SK-N-SH (cell line): Measurements from ENCODE around the gene XAB2. TPM values are rescaled to one million over a fixed set of nuclear protein-coding genes. Genes with fewer than 3 reads are reported as not detected.
"Not testable (repeated sequence)": the region's sequence is repeated elsewhere in the genome, so short reads cannot be mapped to it uniquely, and the experiment has no call there.

Experiments used
- CTCF ChIA-PET: fragments of 300-600, 350-600 bp; formaldehyde crosslinking; extraction: SDS; loops from one replicate; lab custom pipeline; 2021; lab: Yijun Ruan, JAX
- POLR2A ChIA-PET: fragments of 350-600 bp; sonication (Branson Sonifier 250); formaldehyde crosslinking; extraction: SDS; loops from one replicate; lab custom pipeline; 2020; ENCODE audit warnings: antibody characterized with exemption, inconsistent platforms; lab: Yijun Ruan, JAX
- DNase-seq: peaks from one replicate; pipeline ENCODE4 v3.0.0; 2012
- H2AFZ ChIP-seq: fragments of 200-600 bp; sonication (generic); 2 replicates; pipeline ENCODE4 v1.8.1; 2016; ENCODE audit warnings: antibody characterized with exemption, mild to moderate bottlenecking, low read depth
- H3F3A ChIP-seq: fragments of 200-600 bp; sonication (generic); replicated peaks from 2 replicates; pipeline ENCODE3; 2016; ENCODE audit warnings: antibody characterized with exemption, mild to moderate bottlenecking; ENCODE audit not compliant: insufficient read depth
- H3K27ac ChIP-seq, 2 experiments: fragments of 200-500 bp in 1 of 2; fragments of 200-600 bp in 1 of 2; sonication (Bioruptor generic) in 1 of 2; sonication (generic), shearing (Covaris generic) in 1 of 2; 2 replicates each; pipeline versions ENCODE4 v1.5.1 to v1.6.1; 2014 to 2016; ENCODE audit warnings: low read depth in 2 of 2, inconsistent platforms in 1 of 2, low read length in 1 of 2, mild to moderate bottlenecking in 1 of 2, mixed read lengths in 1 of 2
- H3K27me3 ChIP-seq: fragments of 200-600 bp; sonication (generic), shearing (Covaris generic); 2 replicates; pipeline ENCODE4 v1.6.1; 2016; ENCODE audit warnings: mixed run types; ENCODE audit not compliant: insufficient read depth
- H3K36me3 ChIP-seq, 2 experiments: fragments of 200-500 bp in 1 of 2; fragments of 200-600 bp in 1 of 2; sonication (Bioruptor generic) in 1 of 2; sonication (generic) in 1 of 2; replicated peaks in 1 of 2; 2 replicates each; pipeline versions ENCODE3 to v1.5.1; 2014 to 2016; ENCODE audit warnings: low read length in 1 of 2, mild to moderate bottlenecking in 1 of 2; ENCODE audit not compliant: insufficient read depth in 2 of 2, control insufficient read depth in 1 of 2
- H3K4me1 ChIP-seq, 2 experiments: fragments of 200-500 bp in 1 of 2; fragments of 200-600 bp in 1 of 2; sonication (Bioruptor generic) in 1 of 2; sonication (generic), shearing (Covaris generic) in 1 of 2; 2 replicates each; pipeline versions ENCODE4 v1.5.1 to v1.6.1; 2014 to 2016; ENCODE audit warnings: low read depth in 1 of 2, low read length in 1 of 2, mixed run types in 1 of 2; ENCODE audit not compliant: insufficient read depth in 2 of 2, control insufficient read depth in 1 of 2
- H3K4me2 ChIP-seq: fragments of 200-600 bp; sonication (generic), shearing (Covaris generic); 2 replicates; pipeline ENCODE4 v1.6.1; 2017; ENCODE audit warnings: mixed run types
- H3K4me3 ChIP-seq, 2 experiments: fragments of 200-500 bp in 1 of 2; fragments of 200-600 bp in 1 of 2; sonication (Bioruptor generic) in 1 of 2; sonication (generic), shearing (Covaris generic) in 1 of 2; 2 replicates each; pipeline versions ENCODE4 v1.5.1 to v1.8.1; 2014 to 2016; ENCODE audit warnings: low read depth in 2 of 2, inconsistent platforms in 1 of 2, low read length in 1 of 2, mild to moderate bottlenecking in 1 of 2, mixed read lengths in 1 of 2, moderate library complexity in 1 of 2
- H3K79me2 ChIP-seq: fragments of 200-600 bp; sonication (generic); 2 replicates; pipeline ENCODE4 v1.8.1; 2017; ENCODE audit warnings: mild to moderate bottlenecking; ENCODE audit not compliant: insufficient read depth
- H3K9ac ChIP-seq: fragments of 200-600 bp; sonication (generic); 2 replicates; pipeline ENCODE4 v1.6.1; 2017; ENCODE audit warnings: mixed run types
- H3K9me2 ChIP-seq: fragments of 200-600 bp; sonication (generic); 2 replicates; pipeline ENCODE4 v1.6.1; 2017; ENCODE audit warnings: mixed run types
- H3K9me3 ChIP-seq: fragments of 200-600 bp; sonication (generic); 2 replicates; pipeline ENCODE4 v1.6.1; 2017; ENCODE audit warnings: mixed run types, mild to moderate bottlenecking, moderate library complexity
- H4K20me1 ChIP-seq: fragments of 200-600 bp; sonication (generic); 2 replicates; pipeline ENCODE4 v1.6.1; 2017; ENCODE audit warnings: mild to moderate bottlenecking, mixed run types; ENCODE audit not compliant: insufficient read depth
- EZH2phosphoT487 ChIP-seq: fragments of 200-600 bp; sonication (generic); IDR thresholded peaks from 2 replicates; pipeline ENCODE4 v1.6.1; 2017; ENCODE audit warnings: low read depth, mixed run types, mild to moderate bottlenecking, antibody characterized with exemption, moderate library complexity, borderline replicate concordance
- FOSL2 ChIP-seq: IDR thresholded peaks from 2 replicates; pipeline ENCODE4 v1.4.0; 2012; ENCODE audit warnings: low read depth, mild to moderate bottlenecking, moderate library complexity, borderline replicate concordance
- FOXM1 ChIP-seq: IDR thresholded peaks from 2 replicates; pipeline ENCODE4 v1.4.0; 2012; ENCODE audit warnings: low read depth, mild to moderate bottlenecking
- GABPA ChIP-seq: IDR thresholded peaks from 2 replicates; pipeline ENCODE4 v1.4.0; 2012; ENCODE audit warnings: low read depth, mild to moderate bottlenecking
- MEF2A ChIP-seq: IDR thresholded peaks from 2 replicates; pipeline ENCODE4 v1.4.0; 2012; ENCODE audit warnings: low read depth, borderline replicate concordance
- MXI1 ChIP-seq: IDR thresholded peaks from 2 replicates; pipeline ENCODE4 v1.6.1; 2012; ENCODE audit warnings: mild to moderate bottlenecking, low read depth, low read length, improper control_type of control experiment
- NRF1 ChIP-seq: IDR thresholded peaks from 2 replicates; pipeline ENCODE4 v1.6.1; 2012; ENCODE audit warnings: low read depth, mild to moderate bottlenecking, low read length
- RAD21 ChIP-seq: IDR thresholded peaks from 2 replicates; pipeline ENCODE4 v1.6.1; 2012; ENCODE audit warnings: mild to moderate bottlenecking, low read length
- RFX5 ChIP-seq: IDR thresholded peaks from 2 replicates; pipeline ENCODE4 v1.6.1; 2012; ENCODE audit warnings: mild to moderate bottlenecking, improper control_type of control experiment, low read length
- YY1 ChIP-seq: IDR thresholded peaks from 2 replicates; pipeline ENCODE4 v1.4.0; 2012; ENCODE audit warnings: low read depth, mild to moderate bottlenecking
- WGBS: methylation state at CpG from one replicate; pipeline ENCODE4 v1.1.6; 2017; ENCODE audit warnings: low lambda C conversion rate; 5-methylcytosine and 5-hydroxymethylcytosine counted together
- polyA plus RNA-seq, 3 experiments: library from polyadenylated mRNA; depleted of rRNA; stranded (reverse); fragments of >200 nt; gene quantifications; 2 replicates each; pipeline ENCODE4 v1.2.3, GENCODE V29; 2012
- TF ChIP-seq, protein P1 (sequence below): IDR thresholded peaks from 2 replicates; pipeline ENCODE4 v1.4.0; 2012; ENCODE audit warnings: low read depth
- TF ChIP-seq, protein P2 (sequence below): fragments of 200-600 bp; sonication (generic); IDR thresholded peaks from 2 replicates; pipeline ENCODE4 v1.6.1; 2017; ENCODE audit warnings: antibody characterized with exemption, mild to moderate bottlenecking, moderate library complexity
- TF ChIP-seq, protein P3 (sequence below): fragments of 150-350 bp; IDR thresholded peaks from 2 replicates; pipeline ENCODE4 v1.6.1; 2016; ENCODE audit warnings: mild to moderate bottlenecking, low read depth, low read length
- TF ChIP-seq, protein P4 (sequence below): fragments of 150-350 bp; IDR thresholded peaks from 2 replicates; pipeline ENCODE4 v1.6.1; 2017; ENCODE audit warnings: antibody characterized with exemption, low read length, low read depth, borderline replicate concordance

The XAB2 gene
- polyA plus RNA-seq, 1 of the 3 experiments (the other 2 are of a cell fraction), result 43.3 TPM

DNA sequence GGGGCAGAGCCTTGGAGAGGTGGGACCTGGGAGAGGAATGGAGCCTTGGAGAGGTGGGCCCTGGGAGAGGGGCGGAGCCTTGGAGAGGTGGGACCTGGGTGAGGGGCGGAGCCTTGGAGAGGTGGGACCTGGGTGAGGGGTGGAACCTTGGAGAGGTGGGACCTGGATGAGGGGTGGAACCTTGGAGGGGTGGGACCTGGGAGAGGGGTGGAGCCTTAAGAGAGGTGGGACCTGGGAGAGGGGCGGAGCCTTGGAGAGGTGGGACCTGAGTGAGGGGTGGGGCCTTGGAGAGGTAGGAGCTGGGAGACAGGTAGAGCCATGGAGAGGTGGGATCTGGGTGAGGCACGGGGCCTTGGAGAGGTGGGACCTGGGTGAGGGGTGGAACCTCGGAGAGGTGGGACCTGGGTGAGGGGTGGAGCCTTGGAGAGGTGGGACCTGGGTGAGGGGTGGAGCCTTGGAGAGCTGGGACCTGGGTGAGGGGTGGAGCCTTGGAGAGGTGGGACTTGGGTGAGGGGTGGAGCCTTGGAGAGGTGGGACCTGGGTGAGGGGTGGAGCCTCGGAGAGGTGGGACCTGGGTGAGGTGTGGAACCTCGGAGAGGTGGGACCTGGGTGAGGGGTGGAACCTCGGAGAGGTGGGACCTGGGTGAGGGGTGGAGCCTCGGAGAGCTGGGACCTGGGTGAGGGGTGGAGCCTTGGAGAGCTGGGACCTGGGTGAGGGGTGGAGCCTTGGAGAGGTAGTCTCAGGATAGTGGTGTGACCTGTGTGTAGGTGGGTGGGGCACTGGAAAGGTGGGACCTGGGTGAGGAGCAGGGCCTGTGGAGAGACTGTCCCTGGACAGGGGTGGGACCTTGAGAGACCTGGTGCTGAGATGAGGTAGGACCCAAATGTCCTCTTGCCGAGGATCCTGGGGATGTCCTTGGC lies 14.5 kb upstream of the XAB2 start:
- POLR2A ChIA-PET, result interaction anchor here (1.2 kb wide), 1 partner anchor 14 kb away, joined by 5 read pairs; the partner anchor contains the start of genes PET100 and XAB2
- H3K9ac ChIP-seq, H3K4me3 ChIP-seq, H2AFZ ChIP-seq, H3K4me1 ChIP-seq, H3F3A ChIP-seq, H3K9me2 ChIP-seq, H3K79me2 ChIP-seq, H3K36me3 ChIP-seq, H4K20me1 ChIP-seq, H3K27ac ChIP-seq, H3K4me2 ChIP-seq, H3K9me3 ChIP-seq: not testable (repeated sequence)
- CTCF ChIA-PET, result interaction anchor here (0.8 to 1.6 kb wide), 4 partner anchors 8 to 157 kb away, joined by 3 to 8 read pairs (median 5); partner anchors contain the start of gene TRAPPC5
- WGBS, result 38% methylated on average over 10 of the region's 10 CpGs
- DNase-seq, result peak; percentile 41
- peaks cover 32% of the 10 kb centered on the region for H3K27me3 ChIP-seq

DNA sequence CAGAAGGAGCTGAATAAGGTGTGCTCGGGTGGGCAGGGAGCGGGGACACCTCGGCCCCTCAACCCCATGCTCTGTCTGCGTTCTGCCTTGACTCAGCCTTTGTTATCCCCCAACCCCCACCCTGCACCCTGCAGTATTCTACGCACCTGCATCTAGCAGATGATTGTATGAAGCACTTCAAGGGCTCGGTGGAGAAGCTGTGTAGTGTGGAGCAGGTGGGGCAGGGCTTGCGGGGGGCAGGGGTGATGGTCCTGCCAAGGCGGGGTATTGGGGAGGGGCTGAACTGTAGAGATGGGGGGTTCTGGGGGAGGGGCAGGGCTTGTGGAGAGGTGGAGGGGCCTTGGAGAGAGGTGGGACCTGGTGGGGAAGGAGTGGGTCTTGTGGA lies 13.7 kb upstream of the XAB2 start:
- H3K4me1 ChIP-seq, result no peaks in the 10 kb centered on the region
- ChIA-PET CTCF (no interaction called here), POLR2A (no interaction called here)

More for the DNA sequence above, 13.7 kb upstream of the XAB2 start:
- H3K9me3 ChIP-seq, result no peaks in the 10 kb centered on the region
- WGBS, result 66% methylated on average over 4 of the region's 8 CpGs
- H3K27me3 ChIP-seq, result peaks cover 27% of the 10 kb centered on the region
- H3K4me3 ChIP-seq, result no peak overlapping the region
- peak; percentile 19 for DNase-seq
- no peaks in the 10 kb centered on the region for H3K79me2 ChIP-seq
- no peaks in the 10 kb centered on the region for H3K36me3 ChIP-seq
- H3K27ac ChIP-seq, result no peak overlapping the region
- no peaks in the 10 kb centered on the region for H3K9me2 ChIP-seq
- no peak for TF ChIP-seq NRF1
- no peak for TF ChIP-seq YY1
- no peak for TF ChIP-seq FOXM1
- TF ChIP-seq RAD21, result no peak
- no peak for TF ChIP-seq FOSL2
- TF ChIP-seq, protein P1, sequence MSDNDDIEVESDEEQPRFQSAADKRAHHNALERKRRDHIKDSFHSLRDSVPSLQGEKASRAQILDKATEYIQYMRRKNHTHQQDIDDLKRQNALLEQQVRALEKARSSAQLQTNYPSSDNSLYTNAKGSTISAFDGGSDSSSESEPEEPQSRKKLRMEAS, result no peak
- TF ChIP-seq RFX5, result no peak
- TF ChIP-seq, protein P2, sequence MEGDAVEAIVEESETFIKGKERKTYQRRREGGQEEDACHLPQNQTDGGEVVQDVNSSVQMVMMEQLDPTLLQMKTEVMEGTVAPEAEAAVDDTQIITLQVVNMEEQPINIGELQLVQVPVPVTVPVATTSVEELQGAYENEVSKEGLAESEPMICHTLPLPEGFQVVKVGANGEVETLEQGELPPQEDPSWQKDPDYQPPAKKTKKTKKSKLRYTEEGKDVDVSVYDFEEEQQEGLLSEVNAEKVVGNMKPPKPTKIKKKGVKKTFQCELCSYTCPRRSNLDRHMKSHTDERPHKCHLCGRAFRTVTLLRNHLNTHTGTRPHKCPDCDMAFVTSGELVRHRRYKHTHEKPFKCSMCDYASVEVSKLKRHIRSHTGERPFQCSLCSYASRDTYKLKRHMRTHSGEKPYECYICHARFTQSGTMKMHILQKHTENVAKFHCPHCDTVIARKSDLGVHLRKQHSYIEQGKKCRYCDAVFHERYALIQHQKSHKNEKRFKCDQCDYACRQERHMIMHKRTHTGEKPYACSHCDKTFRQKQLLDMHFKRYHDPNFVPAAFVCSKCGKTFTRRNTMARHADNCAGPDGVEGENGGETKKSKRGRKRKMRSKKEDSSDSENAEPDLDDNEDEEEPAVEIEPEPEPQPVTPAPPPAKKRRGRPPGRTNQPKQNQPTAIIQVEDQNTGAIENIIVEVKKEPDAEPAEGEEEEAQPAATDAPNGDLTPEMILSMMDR, result no peak
- TF ChIP-seq GABPA, result no peak
- no peak for TF ChIP-seq MXI1
- TF ChIP-seq, protein P3, sequence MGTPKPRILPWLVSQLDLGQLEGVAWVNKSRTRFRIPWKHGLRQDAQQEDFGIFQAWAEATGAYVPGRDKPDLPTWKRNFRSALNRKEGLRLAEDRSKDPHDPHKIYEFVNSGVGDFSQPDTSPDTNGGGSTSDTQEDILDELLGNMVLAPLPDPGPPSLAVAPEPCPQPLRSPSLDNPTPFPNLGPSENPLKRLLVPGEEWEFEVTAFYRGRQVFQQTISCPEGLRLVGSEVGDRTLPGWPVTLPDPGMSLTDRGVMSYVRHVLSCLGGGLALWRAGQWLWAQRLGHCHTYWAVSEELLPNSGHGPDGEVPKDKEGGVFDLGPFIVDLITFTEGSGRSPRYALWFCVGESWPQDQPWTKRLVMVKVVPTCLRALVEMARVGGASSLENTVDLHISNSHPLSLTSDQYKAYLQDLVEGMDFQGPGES, result no peak
- TF ChIP-seq, protein P4, sequence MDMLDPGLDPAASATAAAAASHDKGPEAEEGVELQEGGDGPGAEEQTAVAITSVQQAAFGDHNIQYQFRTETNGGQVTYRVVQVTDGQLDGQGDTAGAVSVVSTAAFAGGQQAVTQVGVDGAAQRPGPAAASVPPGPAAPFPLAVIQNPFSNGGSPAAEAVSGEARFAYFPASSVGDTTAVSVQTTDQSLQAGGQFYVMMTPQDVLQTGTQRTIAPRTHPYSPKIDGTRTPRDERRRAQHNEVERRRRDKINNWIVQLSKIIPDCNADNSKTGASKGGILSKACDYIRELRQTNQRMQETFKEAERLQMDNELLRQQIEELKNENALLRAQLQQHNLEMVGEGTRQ, result no peak
- TF ChIP-seq MEF2A, result no peak
- TF ChIP-seq EZH2phosphoT487, result no peak
- TF ChIP-seq, all 33 proteins: peak for 0
- H4K20me1 ChIP-seq, result no peaks in the 10 kb centered on the region
- peaks cover 4% of the 10 kb centered on the region for H3F3A ChIP-seq
- no peak overlapping the region for H3K4me2 ChIP-seq
- H3K9ac ChIP-seq, result no peak overlapping the region
- no peak overlapping the region for H2AFZ ChIP-seq
